DND-41 (cell line): Measurements from ENCODE around the gene LRRC61.

ENCODE experiments used
- CTCF ChIP-seq: IDR thresholded peaks from 2 replicates; pipeline ENCODE4 v1.5.1; 2012; ENCODE audit warnings: borderline replicate concordance, low read length, moderate library complexity, mild to moderate bottlenecking; ENCODE audit not compliant: poor library complexity, severe bottlenecking; ENCODE audit errors: extremely low read depth
- EZH2 ChIP-seq: IDR thresholded peaks from 3 replicates; pipeline ENCODE4 v1.6.1; 2012; ENCODE audit warnings: borderline replicate concordance, low read depth, mild to moderate bottlenecking, moderate library complexity, low read length, inconsistent platforms; ENCODE audit not compliant: severe bottlenecking

- TF ChIP-seq CTCF (no peak), EZH2 (no peak)
Observed at GRCh38 chr7:150367677-150368095, 44.5 kb downstream of the LRRC61 start.
